Measurements from ENCODE around the gene OSMR. TPM values are rescaled to one million over a fixed set of nuclear protein-coding genes. Genes with fewer than 3 reads are reported as not detected.

OSMR gene
- total RNA-seq, 1 experiment from 2014 or later = 1.6 TPM

GRCh38 chr5:38932854-38933408 is 87.1 kb downstream of the OSMR start:
- H3K56ac ChIP-seq (ENCODE audit: insufficient read length, low read depth, low read length) = no peak overlapping the region
- peaks cover 8 to 19% of the 10 kb centered on the region in 2 experiments for H3K4me1 Mint-ChIP-seq
- no peak overlapping the region for H3K18ac ChIP-seq (ENCODE audit: insufficient read length, low read depth, low read length)
- no peak overlapping the region for H4K5ac ChIP-seq (ENCODE audit: insufficient read length, low read depth, low read length)
- no peaks in the 10 kb centered on the region for H3K4me1 ChIP-seq (ENCODE audit: insufficient read depth, low read length)
- H3K23ac ChIP-seq (ENCODE audit: insufficient read length, low read depth, low read length) = no peak overlapping the region
- no peak overlapping the region for H2BK20ac ChIP-seq (ENCODE audit: low read depth, low read length, poor library complexity, severe bottlenecking)
- H2BK12ac ChIP-seq (ENCODE audit: insufficient read length, low read depth, low read length) = no peak overlapping the region
- no peak overlapping the region for H3K14ac ChIP-seq (ENCODE audit: insufficient read depth, low read length)
- no peak overlapping the region for H3K9ac ChIP-seq (ENCODE audit: extremely low read depth, insufficient read length, low read length)
- H3K27me3 ChIP-seq (ENCODE audit: insufficient read depth, low read length) = no peaks in the 10 kb centered on the region
- H3K9me3 ChIP-seq (ENCODE audit: control insufficient read depth, low read depth, low read length) = no peaks in the 10 kb centered on the region
- H3K9me3 Mint-ChIP-seq = peaks cover 2 to 3% of the 10 kb centered on the region in 2 experiments; a peak in 2 of 5 replicates
- DNase-seq = no peak
- no peak for TF ChIP-seq CTCF (conservative IDR thresholded peaks at IDR 0.05)
- no peaks in the 10 kb centered on the region for H3K79me1 ChIP-seq (ENCODE audit: insufficient read depth, low read depth, low read length, poor library complexity, severe bottlenecking)
- no peak overlapping the region for H3K27ac Mint-ChIP-seq
- H3K23me2 ChIP-seq (ENCODE audit: insufficient read length, low read depth, low read length, poor library complexity, severe bottlenecking) = no peaks in the 10 kb centered on the region
- no CpG with 5 or more reads among the region's 4 CpGs for WGBS (ENCODE audit: extremely low coverage, insufficient read length, low lambda C conversion rate)
- no peak overlapping the region for H3K4me3 Mint-ChIP-seq
- H3K4ac ChIP-seq (ENCODE audit: low read depth, low read length) = no peak overlapping the region
- H3T11ph ChIP-seq (ENCODE audit: low read length) = no peak overlapping the region
- H2BK120ac ChIP-seq (ENCODE audit: low read depth, low read length, poor library complexity, severe bottlenecking) = no peak overlapping the region
- H2AFZ ChIP-seq (ENCODE audit: low read length) = no peak overlapping the region
- no peaks in the 10 kb centered on the region for H4K20me1 ChIP-seq (ENCODE audit: control insufficient read depth, insufficient read depth, insufficient read length)
- H3K79me2 ChIP-seq (ENCODE audit: insufficient read depth, low read length) = no peaks in the 10 kb centered on the region
- H3K27ac ChIP-seq (ENCODE audit: insufficient read length, low read depth, low read length) = no peak overlapping the region
- H3K36me3 Mint-ChIP-seq (ENCODE audit: insufficient read depth in 1 of 3, low read depth in 3 of 3) = peaks cover 0 to 4% (median 2%) of the 10 kb centered on the region in 3 experiments; a peak in 4 of 7 replicates
- H3K4me2 ChIP-seq (ENCODE audit: insufficient read depth, insufficient read length, low read length) = no peak overlapping the region
- no peak overlapping the region for H4K91ac ChIP-seq (ENCODE audit: insufficient read length, low read depth, low read length)
- H2BK15ac ChIP-seq (ENCODE audit: low read depth, low read length) = no peak overlapping the region
- no peaks in the 10 kb centered on the region for H3K27me3 Mint-ChIP-seq (ENCODE audit: low read depth)
- no peak overlapping the region for H2AK5ac ChIP-seq (ENCODE audit: insufficient read length, low read length)
- H4K8ac ChIP-seq (replicated peaks; ENCODE audit: insufficient read length, low read depth, low read length) = no peak overlapping the region
- H2BK5ac ChIP-seq (ENCODE audit: insufficient read length, low read length) = no peak overlapping the region

Measured in H9 (cell line).